ENCODE measurements around the gene EXD3. TPM values are rescaled to one million over a fixed set of nuclear protein-coding genes. Genes with fewer than 3 reads are reported as not detected.

Gene EXD3
- polyA plus RNA-seq, 1 experiment, result 4.0 TPM

GRCh38 chr9:137462986-137463930, 40.3 kb upstream of the EXD3 start:
- H3K4me3 ChIP-seq (ENCODE audit: low read depth, low read length), result no peak overlapping the region
- ChIA-PET POLR2A (no interaction called here), CTCF (no interaction called here)
- H3K27ac ChIP-seq (ENCODE audit: low read depth, low read length), result no peak overlapping the region
- H3K9me3 ChIP-seq (ENCODE audit: control insufficient read depth, insufficient read depth, low read length), result peaks cover 7% of the 10 kb centered on the region; the same call in 1 of the 2 replicates
- no peak for DNase-seq (ENCODE audit: low read depth, low spot score)
- no peak for TF ChIP-seq CTCF (IDR thresholded peaks at IDR 0.05; ENCODE audit: low read depth, low read length)
- peaks cover 13% of the 10 kb centered on the region for H3K27me3 ChIP-seq (ENCODE audit: control insufficient read depth, insufficient read depth, low read length)

- DNase-seq (ENCODE audit: low read depth, low spot score), result no peak
Measured at GRCh38 chr9:137462396-137462985, 39.5 kb upstream of the EXD3 start.

GRCh38 chr9:137461663-137462395, 38.9 kb upstream of the EXD3 start:
- CTCF ChIA-PET, result no interaction called here

More at GRCh38 chr9:137462396-137462985, 39.5 kb upstream of the EXD3 start:
- Histone ChIP-seq H3K27me3 (ENCODE audit: control insufficient read depth, insufficient read depth, low read length) (peaks cover 13% of the 10 kb centered on the region), H3K27ac (ENCODE audit: low read depth, low read length) (no peak overlapping the region), H3K9me3 (ENCODE audit: control insufficient read depth, insufficient read depth, low read length) (peaks cover 7% of the 10 kb centered on the region; the same call in 1 of the 2 replicates), H3K4me3 (ENCODE audit: low read depth, low read length) (no peak overlapping the region)
- CTCF ChIA-PET, result no interaction called here
- POLR2A ChIA-PET, result no interaction called here
- TF ChIP-seq CTCF (IDR thresholded peaks at IDR 0.05; ENCODE audit: low read depth, low read length), result no peak

GRCh38 chr9:137461316-137461662, 38.3 kb upstream of the EXD3 start:
- ChIA-PET POLR2A (no interaction called here), CTCF (no interaction called here)
- H3K9me3 ChIP-seq (ENCODE audit: control insufficient read depth, insufficient read depth, low read length), result peaks cover 7% of the 10 kb centered on the region; the same call in 1 of the 2 replicates
- H3K27me3 ChIP-seq (ENCODE audit: control insufficient read depth, insufficient read depth, low read length), result peaks cover 13% of the 10 kb centered on the region
- no peak overlapping the region for H3K4me3 ChIP-seq (ENCODE audit: low read depth, low read length)
- no peak for TF ChIP-seq CTCF (IDR thresholded peaks at IDR 0.05; ENCODE audit: low read depth, low read length)
- no peak for DNase-seq (ENCODE audit: low read depth, low spot score)
- no peak overlapping the region for H3K27ac ChIP-seq (ENCODE audit: low read depth, low read length)

More at GRCh38 chr9:137461663-137462395, 38.9 kb upstream of the EXD3 start:
- DNase-seq (ENCODE audit: low read depth, low spot score), result no peak
- no peak for TF ChIP-seq CTCF (IDR thresholded peaks at IDR 0.05; ENCODE audit: low read depth, low read length)
- POLR2A ChIA-PET, result no interaction called here
- Histone ChIP-seq H3K27me3 (ENCODE audit: control insufficient read depth, insufficient read depth, low read length) (peaks cover 13% of the 10 kb centered on the region), H3K9me3 (ENCODE audit: control insufficient read depth, insufficient read depth, low read length) (peaks cover 7% of the 10 kb centered on the region; the same call in 1 of the 2 replicates), H3K27ac (ENCODE audit: low read depth, low read length) (no peak overlapping the region), H3K4me3 (ENCODE audit: low read depth, low read length) (no peak overlapping the region)
